Muscle layer of duodenum (tissue), 2 donors: Measurements from ENCODE around the gene ZBTB20.

ENCODE experiments used
- H3K27ac ChIP-seq: one replicate; pipeline ENCODE4 v1.7.0; 2013; ENCODE audit warnings: mild to moderate bottlenecking, low read length
- H3K27me3 ChIP-seq: one replicate; pipeline ENCODE4 v1.7.0; 2013; ENCODE audit warnings: low read depth, mild to moderate bottlenecking, control low read depth, low read length
- H3K36me3 ChIP-seq, 2 donors: one replicate each; pipeline ENCODE4 v1.7.0; 2013; ENCODE audit warnings: low read length in 2 of 2, control low read depth in 1 of 2, mild to moderate bottlenecking in 1 of 2; ENCODE audit not compliant: insufficient read depth in 2 of 2, control insufficient read depth in 1 of 2
- H3K4me1 ChIP-seq, 2 donors: one replicate each; pipeline ENCODE4 v1.7.0; 2013; ENCODE audit warnings: low read length in 2 of 2, mild to moderate bottlenecking in 2 of 2, control low read depth in 1 of 2, moderate library complexity in 1 of 2; ENCODE audit not compliant: insufficient read depth in 2 of 2, control insufficient read depth in 1 of 2
- H3K4me3 ChIP-seq, 2 donors: one replicate each; pipeline ENCODE4 v1.7.0; 2013; ENCODE audit warnings: low read length in 2 of 2, low read depth in 1 of 2, mild to moderate bottlenecking in 1 of 2
- H3K9me3 ChIP-seq, 2 donors: one replicate each; pipeline ENCODE4 v1.7.0; 2013; ENCODE audit warnings: low read length in 2 of 2, control low read depth in 1 of 2, mild to moderate bottlenecking in 1 of 2; ENCODE audit not compliant: control insufficient read depth in 1 of 2
- donor health status: healthy.

Gene ZBTB20

GRCh38 chr3:115062009-115062408 is 85.1 kb downstream of the ZBTB20 start:
- Histone ChIP-seq H3K9me3 (no peaks in the 10 kb centered on the region), H3K27ac (no peak overlapping the region)

GRCh38 chr3:115052906-115053305 is 94.2 kb downstream of the ZBTB20 start:
- Histone ChIP-seq H3K9me3 (no peaks in the 10 kb centered on the region), H3K4me3 (no peak overlapping the region), H3K36me3 (no peaks in the 10 kb centered on the region), H3K27me3 (no peaks in the 10 kb centered on the region), H3K27ac (no peak overlapping the region), H3K4me1 (no peaks in the 10 kb centered on the region)

More at GRCh38 chr3:115062009-115062408, 85.1 kb downstream of the ZBTB20 start:
- Histone ChIP-seq H3K27me3 (no peaks in the 10 kb centered on the region), H3K4me3 (no peak overlapping the region), H3K4me1 (no peaks in the 10 kb centered on the region), H3K36me3 (no peaks in the 10 kb centered on the region)

GRCh38 chr3:115042351-115042750 is 104.7 kb downstream of the ZBTB20 start:
- H3K4me3 ChIP-seq: no peak overlapping the region
- no peaks in the 10 kb centered on the region for H3K36me3 ChIP-seq
- H3K4me1 ChIP-seq: no peaks in the 10 kb centered on the region
- H3K27ac ChIP-seq: peak overlapping the region; percentile 32
- H3K9me3 ChIP-seq: no peaks in the 10 kb centered on the region
- no peaks in the 10 kb centered on the region for H3K27me3 ChIP-seq

GRCh38 chr3:115040673-115041286 is 106.3 kb downstream of the ZBTB20 start:
- Histone ChIP-seq H3K9me3 (no peaks in the 10 kb centered on the region), H3K4me1 (no peaks in the 10 kb centered on the region), H3K4me3 (no peak overlapping the region), H3K27ac (no peak overlapping the region), H3K36me3 (no peaks in the 10 kb centered on the region), H3K27me3 (no peaks in the 10 kb centered on the region)

- no peaks in the 10 kb centered on the region for H3K27me3 ChIP-seq
- H3K27ac ChIP-seq: no peak overlapping the region
- H3K4me3 ChIP-seq: no peak overlapping the region
- H3K36me3 ChIP-seq: no peaks in the 10 kb centered on the region
- H3K4me1 ChIP-seq: no peaks in the 10 kb centered on the region
- H3K9me3 ChIP-seq: no peaks in the 10 kb centered on the region
Measured at GRCh38 chr3:115040246-115040645, 106.8 kb downstream of the ZBTB20 start.

- no peak overlapping the region for H3K4me3 ChIP-seq
- H3K36me3 ChIP-seq: no peaks in the 10 kb centered on the region
- no peaks in the 10 kb centered on the region for H3K27me3 ChIP-seq
- no peaks in the 10 kb centered on the region for H3K4me1 ChIP-seq
- H3K9me3 ChIP-seq: peaks cover 0 to under 1% of the 10 kb centered on the region in 2 donors
- H3K27ac ChIP-seq: no peak overlapping the region
Measured at GRCh38 chr3:115038817-115039216, 108.3 kb downstream of the ZBTB20 start.

- Histone ChIP-seq H3K27me3 (no peaks in the 10 kb centered on the region), H3K4me3 (no peak overlapping the region), H3K9me3 (no peaks in the 10 kb centered on the region), H3K36me3 (no peaks in the 10 kb centered on the region), H3K27ac (no peak overlapping the region), H3K4me1 (peaks cover 5 to 8% of the 10 kb centered on the region in 2 donors)
Measured at GRCh38 chr3:115022835-115023398, 124.2 kb downstream of the ZBTB20 start.

- H3K4me1 ChIP-seq: peaks cover 5 to 8% of the 10 kb centered on the region in 2 donors
- no peak overlapping the region for H3K27ac ChIP-seq
- H3K36me3 ChIP-seq: no peaks in the 10 kb centered on the region
- H3K27me3 ChIP-seq: no peaks in the 10 kb centered on the region
- H3K4me3 ChIP-seq: no peak overlapping the region
- H3K9me3 ChIP-seq: no peaks in the 10 kb centered on the region
Measured at GRCh38 chr3:115022199-115022598, 124.9 kb downstream of the ZBTB20 start.

- H3K4me1 ChIP-seq: peaks cover 5 to 8% of the 10 kb centered on the region in 2 donors
- H3K4me3 ChIP-seq: no peak overlapping the region
- H3K27ac ChIP-seq: no peak overlapping the region
- H3K36me3 ChIP-seq: peaks cover 0 to 4% of the 10 kb centered on the region in 2 donors
- no peaks in the 10 kb centered on the region for H3K9me3 ChIP-seq
- H3K27me3 ChIP-seq: no peaks in the 10 kb centered on the region
Measured at GRCh38 chr3:115021061-115021460, 126.0 kb downstream of the ZBTB20 start.

- no peaks in the 10 kb centered on the region for H3K27me3 ChIP-seq
- no peak overlapping the region for H3K4me3 ChIP-seq
- H3K27ac ChIP-seq: peak overlapping the region; percentile 20
- peaks cover 5 to 8% of the 10 kb centered on the region in 2 donors for H3K4me1 ChIP-seq
- H3K9me3 ChIP-seq: no peaks in the 10 kb centered on the region
- peaks cover 0 to 4% of the 10 kb centered on the region in 2 donors for H3K36me3 ChIP-seq
Measured at GRCh38 chr3:115019900-115020299, 127.2 kb downstream of the ZBTB20 start.

GRCh38 chr3:115018694-115019093 is 128.4 kb downstream of the ZBTB20 start:
- Histone ChIP-seq H3K4me3 (no peak overlapping the region), H3K36me3 (peaks cover 0 to 4% of the 10 kb centered on the region in 2 donors), H3K9me3 (no peaks in the 10 kb centered on the region), H3K27me3 (no peaks in the 10 kb centered on the region), H3K27ac (no peak overlapping the region), H3K4me1 (peaks cover 5 to 8% of the 10 kb centered on the region in 2 donors)

GRCh38 chr3:115007966-115008365 is 139.1 kb downstream of the ZBTB20 start:
- Histone ChIP-seq H3K27me3 (no peaks in the 10 kb centered on the region), H3K27ac (no peak overlapping the region), H3K9me3 (peaks cover 0 to under 1% of the 10 kb centered on the region in 2 donors)

More at GRCh38 chr3:115007966-115008365, 139.1 kb downstream of the ZBTB20 start:
- H3K36me3 ChIP-seq: no peaks in the 10 kb centered on the region
- no peaks in the 10 kb centered on the region for H3K4me1 ChIP-seq
- H3K4me3 ChIP-seq: no peak overlapping the region
